ENCODE measurements around the gene KAT5.

DNA sequence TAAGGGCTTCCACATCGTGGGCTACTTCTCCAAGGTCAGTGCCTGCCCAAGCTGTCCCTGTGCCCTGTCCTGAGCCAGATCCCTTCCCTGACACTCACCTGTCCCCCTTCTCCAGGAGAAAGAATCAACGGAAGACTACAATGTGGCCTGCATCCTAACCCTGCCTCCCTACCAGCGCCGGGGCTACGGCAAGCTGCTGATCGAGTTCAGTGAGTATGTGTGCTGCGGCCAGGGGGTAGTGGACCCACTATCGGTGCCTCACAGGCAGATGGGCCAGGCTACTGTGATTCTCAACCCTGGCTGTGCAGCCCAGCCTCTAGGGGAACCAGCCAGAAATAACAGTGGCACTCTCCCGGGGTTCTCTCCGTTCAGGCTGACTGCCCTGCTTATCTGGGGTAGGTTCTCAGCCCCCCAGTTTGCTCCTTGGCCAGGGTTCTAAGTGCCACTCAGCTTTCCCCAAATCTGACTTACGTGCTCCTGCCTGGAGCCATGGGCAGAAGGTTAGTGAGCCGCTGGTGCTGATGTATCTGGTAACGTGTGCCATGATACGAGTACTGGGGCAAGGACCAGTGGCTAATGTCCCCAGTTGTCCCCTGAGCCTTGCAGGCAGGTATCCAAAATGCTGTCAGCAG is 4.8 kb downstream of the KAT5 start:
- TF ChIP-seq, protein P1, sequence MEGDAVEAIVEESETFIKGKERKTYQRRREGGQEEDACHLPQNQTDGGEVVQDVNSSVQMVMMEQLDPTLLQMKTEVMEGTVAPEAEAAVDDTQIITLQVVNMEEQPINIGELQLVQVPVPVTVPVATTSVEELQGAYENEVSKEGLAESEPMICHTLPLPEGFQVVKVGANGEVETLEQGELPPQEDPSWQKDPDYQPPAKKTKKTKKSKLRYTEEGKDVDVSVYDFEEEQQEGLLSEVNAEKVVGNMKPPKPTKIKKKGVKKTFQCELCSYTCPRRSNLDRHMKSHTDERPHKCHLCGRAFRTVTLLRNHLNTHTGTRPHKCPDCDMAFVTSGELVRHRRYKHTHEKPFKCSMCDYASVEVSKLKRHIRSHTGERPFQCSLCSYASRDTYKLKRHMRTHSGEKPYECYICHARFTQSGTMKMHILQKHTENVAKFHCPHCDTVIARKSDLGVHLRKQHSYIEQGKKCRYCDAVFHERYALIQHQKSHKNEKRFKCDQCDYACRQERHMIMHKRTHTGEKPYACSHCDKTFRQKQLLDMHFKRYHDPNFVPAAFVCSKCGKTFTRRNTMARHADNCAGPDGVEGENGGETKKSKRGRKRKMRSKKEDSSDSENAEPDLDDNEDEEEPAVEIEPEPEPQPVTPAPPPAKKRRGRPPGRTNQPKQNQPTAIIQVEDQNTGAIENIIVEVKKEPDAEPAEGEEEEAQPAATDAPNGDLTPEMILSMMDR (IDR thresholded peaks at IDR 0.05): no peak
- TF ChIP-seq POLR2A (IDR thresholded peaks at IDR 0.05): no peak

All from adrenal gland (tissue), 5 donors.